Transverse colon (tissue), 4 donors: ENCODE measurements around the gene GRM1. TPM values are rescaled to one million over a fixed set of nuclear protein-coding genes. Genes with fewer than 3 reads are reported as not detected.

ENCODE experiments used
- DNase-seq: peaks from one replicate; pipeline ENCODE4 v3.0.0-alpha.2; 2019
- H3K27ac ChIP-seq, 4 donors: fragments of 200-600 bp; sonication (generic); 2 replicates each; pipeline ENCODE4 v1.5.1; 2016 to 2018; ENCODE audit warnings: inconsistent platforms in 4 of 4
- H3K27me3 ChIP-seq: fragments of 200-600 bp; sonication (generic); 2 replicates; pipeline ENCODE4 v1.5.1; 2017; ENCODE audit warnings: inconsistent platforms
- H3K36me3 ChIP-seq, 4 donors: fragments of 200-600 bp; sonication (generic); 2 replicates each; pipeline ENCODE4 v1.5.1; 2017 to 2019; ENCODE audit warnings: inconsistent platforms in 4 of 4
- H3K4me1 ChIP-seq, 4 donors: fragments of 200-600 bp; sonication (generic); 2 replicates each; pipeline ENCODE4 v1.5.1; 2017 to 2020; ENCODE audit warnings: inconsistent platforms in 4 of 4
- H3K4me3 ChIP-seq, 4 donors: fragments of 200-600 bp; sonication (generic); 1 replicate in 1 of 4; 2 replicates in 3 of 4; pipeline versions ENCODE4 v1.5.1 to v1.6.1; 2017 to 2019; ENCODE audit warnings: inconsistent platforms in 4 of 4
- H3K9me3 ChIP-seq, 2 donors: fragments of 200-600 bp; sonication (generic); 2 replicates each; pipeline ENCODE4 v1.5.1; 2017 to 2019; ENCODE audit warnings: inconsistent platforms in 2 of 2
- EP300 ChIP-seq: sonication (generic); formaldehyde crosslinking; IDR thresholded peaks from one replicate; pipeline ENCODE4 v1.6.1; 2017; ENCODE audit warnings: antibody characterized with exemption, low read depth
- POLR2A ChIP-seq: fragments of 450-650 bp; IDR thresholded peaks from one replicate; pipeline ENCODE4 v1.6.1; 2016; ENCODE audit warnings: antibody characterized with exemption, mild to moderate bottlenecking, moderate library complexity
- POLR2AphosphoS5 ChIP-seq, 3 donors: sonication (generic); formaldehyde crosslinking; IDR thresholded peaks; one replicate each; pipeline ENCODE4 v1.6.1; 2016; ENCODE audit warnings: antibody characterized with exemption in 3 of 3
- whole genome bisulfite sequencing, 2 donors: methylation state at CpG; one replicate each; pipeline ENCODE4 v1.1.5; 2018; ENCODE audit warnings: low coverage in 1 of 2; 5-methylcytosine and 5-hydroxymethylcytosine counted together
- in situ Hi-C, 4 donors: fragments of 200-750 bp; cut with MboI; loops; one replicate each; pipeline versions ENCODE4 v1.15.0 to v1.15.1; 2017; ENCODE audit warnings: low sequenced_read_pairs in 3 of 4, low pct_ligation_motif_present in 1 of 4, low pct_unique_long_range_greater_than_20kb in 1 of 4
- intact Hi-C: fragments of 100-400 bp; cut with DNase I; formaldehyde crosslinking; loops from one replicate; pipeline ENCODE4 v1.15.1; 2023; ENCODE audit warnings: low total_unique reads
- total RNA-seq, 4 donors: library from RNA; depleted of rRNA; stranded (reverse); fragments of >200 nt; gene quantifications; one replicate each; pipeline ENCODE4 v1.1.0, GENCODE V29; 2016
- TF ChIP-seq, protein P1 (sequence below), 5 experiments: fragments of 200-600 bp in 3 of 5; fragments of 450-650 bp in 2 of 5; sonication (generic) in 3 of 5; IDR thresholded peaks; 1 replicate in 2 of 5; 2 replicates in 3 of 5; pipeline ENCODE4 v1.5.1; 2016 to 2017; ENCODE audit warnings: antibody characterized with exemption in 5 of 5, inconsistent platforms in 3 of 5, mild to moderate bottlenecking in 2 of 5, moderate library complexity in 1 of 5

GRM1 gene
- total RNA-seq, 4 donors from 2014 or later: 0.16 TPM; not detected in 3

DNA sequence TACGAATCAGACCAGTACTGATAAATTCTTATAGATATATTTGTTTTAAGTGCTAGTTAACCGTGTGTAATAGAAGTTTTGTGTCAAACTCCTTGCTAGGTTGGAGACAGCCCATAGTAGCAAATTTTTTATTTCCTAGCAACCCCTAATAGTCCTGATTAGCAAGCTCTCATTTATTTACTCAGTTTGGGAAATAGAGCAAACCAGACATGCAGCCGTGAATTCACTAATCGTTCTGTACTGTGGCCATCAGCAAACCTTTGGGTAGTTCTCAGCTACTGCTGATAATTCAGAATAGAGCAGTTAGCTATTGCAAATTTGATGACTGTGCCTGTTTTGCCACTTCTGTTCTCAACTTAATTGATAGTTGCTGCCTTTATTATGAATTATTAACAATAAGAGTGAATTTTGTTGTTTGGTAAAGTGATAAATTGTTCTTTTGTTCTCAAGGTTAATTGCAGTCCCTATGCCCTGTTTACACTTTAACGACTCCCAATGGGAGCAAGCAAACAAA, 215.8 kb downstream of the GRM1 start:
- no peak overlapping the region for H3K4me3 ChIP-seq
- WGBS, 2 donors: 60 to 71% methylated on average over 3 to 5 of the region's 5 CpGs
- H3K36me3 ChIP-seq: no peaks in the 10 kb centered on the region
- in situ Hi-C loops (no loop called here), intact Hi-C loops (no loop called here)
- no peaks in the 10 kb centered on the region for H3K4me1 ChIP-seq
- TF ChIP-seq EP300 (no peak), POLR2A (no peak), POLR2AphosphoS5 (IDR thresholded peaks at IDR 0.05) (no peak)
- TF ChIP-seq, protein P1, sequence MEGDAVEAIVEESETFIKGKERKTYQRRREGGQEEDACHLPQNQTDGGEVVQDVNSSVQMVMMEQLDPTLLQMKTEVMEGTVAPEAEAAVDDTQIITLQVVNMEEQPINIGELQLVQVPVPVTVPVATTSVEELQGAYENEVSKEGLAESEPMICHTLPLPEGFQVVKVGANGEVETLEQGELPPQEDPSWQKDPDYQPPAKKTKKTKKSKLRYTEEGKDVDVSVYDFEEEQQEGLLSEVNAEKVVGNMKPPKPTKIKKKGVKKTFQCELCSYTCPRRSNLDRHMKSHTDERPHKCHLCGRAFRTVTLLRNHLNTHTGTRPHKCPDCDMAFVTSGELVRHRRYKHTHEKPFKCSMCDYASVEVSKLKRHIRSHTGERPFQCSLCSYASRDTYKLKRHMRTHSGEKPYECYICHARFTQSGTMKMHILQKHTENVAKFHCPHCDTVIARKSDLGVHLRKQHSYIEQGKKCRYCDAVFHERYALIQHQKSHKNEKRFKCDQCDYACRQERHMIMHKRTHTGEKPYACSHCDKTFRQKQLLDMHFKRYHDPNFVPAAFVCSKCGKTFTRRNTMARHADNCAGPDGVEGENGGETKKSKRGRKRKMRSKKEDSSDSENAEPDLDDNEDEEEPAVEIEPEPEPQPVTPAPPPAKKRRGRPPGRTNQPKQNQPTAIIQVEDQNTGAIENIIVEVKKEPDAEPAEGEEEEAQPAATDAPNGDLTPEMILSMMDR (IDR thresholded peaks at IDR 0.05): no peak
- H3K27ac ChIP-seq: no peak overlapping the region
- H3K27me3 ChIP-seq: no peaks in the 10 kb centered on the region
- no peak for DNase-seq
- H3K9me3 ChIP-seq: no peaks in the 10 kb centered on the region

DNA sequence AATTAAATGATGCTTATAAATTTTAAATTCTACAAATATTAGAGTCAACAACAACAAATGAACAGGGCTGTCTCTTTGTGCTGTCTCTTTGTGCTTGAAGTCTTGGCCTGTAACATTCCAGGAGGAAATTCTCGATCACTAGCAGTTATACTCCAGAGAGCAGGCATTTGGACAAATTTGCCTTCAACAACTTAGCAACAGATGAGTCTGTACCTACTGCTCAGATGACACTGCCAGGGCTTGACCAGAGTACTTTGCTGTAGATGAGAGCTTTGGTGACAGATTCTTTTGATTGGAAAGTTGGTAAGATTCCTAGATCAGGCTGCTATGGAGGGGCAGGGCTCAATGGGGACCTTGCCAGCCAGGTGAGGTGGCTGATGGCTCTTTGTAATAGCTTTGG, 217.2 kb downstream of the GRM1 start:
- H3K36me3 ChIP-seq: no peaks in the 10 kb centered on the region
- in situ Hi-C loops: no loop called here
- 52 to 80% methylated on average over 1 of the region's 1 CpG for WGBS, 2 donors

DNA sequence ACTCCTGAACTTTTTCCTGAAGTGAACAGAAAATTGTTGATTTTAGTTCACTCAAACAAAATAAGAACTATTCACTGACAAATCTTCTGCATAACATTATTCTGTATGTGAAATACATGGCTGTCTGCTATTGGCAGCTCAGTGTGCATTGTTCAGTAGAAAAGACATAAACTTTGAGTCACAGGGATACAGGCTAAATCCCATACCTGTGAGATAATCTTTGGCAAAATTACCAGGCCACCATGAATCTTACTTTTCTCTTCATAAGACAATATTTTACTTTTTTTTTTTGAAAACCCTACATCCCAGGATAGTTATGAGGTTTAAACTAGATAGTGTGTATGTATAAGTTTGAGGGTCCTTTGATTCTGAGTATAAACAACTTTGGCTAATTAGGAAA, 224.8 kb downstream of the GRM1 start:
- in situ Hi-C loops: no loop called here
- Histone ChIP-seq H3K4me1 (no peaks in the 10 kb centered on the region), H3K36me3 (no peaks in the 10 kb centered on the region), H3K9me3 (no peaks in the 10 kb centered on the region), H3K27me3 (no peaks in the 10 kb centered on the region), H3K27ac (no peak overlapping the region), H3K4me3 (no peak overlapping the region)
- no peak for DNase-seq
- TF ChIP-seq POLR2A (no peak), POLR2AphosphoS5 (IDR thresholded peaks at IDR 0.05) (no peak), EP300 (no peak)
- TF ChIP-seq, protein P1 (IDR thresholded peaks at IDR 0.05): no peak
- intact Hi-C loops: no loop called here

More for the DNA sequence above, 217.2 kb downstream of the GRM1 start:
- DNase-seq: no peak
- Histone ChIP-seq H3K27me3 (no peaks in the 10 kb centered on the region), H3K4me1 (no peaks in the 10 kb centered on the region), H3K4me3 (no peak overlapping the region), H3K27ac (no peak overlapping the region), H3K9me3 (no peaks in the 10 kb centered on the region)
- intact Hi-C loops: no loop called here
- TF ChIP-seq, protein P1 (IDR thresholded peaks at IDR 0.05): no peak
- TF ChIP-seq EP300: no peak
- TF ChIP-seq POLR2AphosphoS5 (IDR thresholded peaks at IDR 0.05): no peak
- no peak for TF ChIP-seq POLR2A

DNA sequence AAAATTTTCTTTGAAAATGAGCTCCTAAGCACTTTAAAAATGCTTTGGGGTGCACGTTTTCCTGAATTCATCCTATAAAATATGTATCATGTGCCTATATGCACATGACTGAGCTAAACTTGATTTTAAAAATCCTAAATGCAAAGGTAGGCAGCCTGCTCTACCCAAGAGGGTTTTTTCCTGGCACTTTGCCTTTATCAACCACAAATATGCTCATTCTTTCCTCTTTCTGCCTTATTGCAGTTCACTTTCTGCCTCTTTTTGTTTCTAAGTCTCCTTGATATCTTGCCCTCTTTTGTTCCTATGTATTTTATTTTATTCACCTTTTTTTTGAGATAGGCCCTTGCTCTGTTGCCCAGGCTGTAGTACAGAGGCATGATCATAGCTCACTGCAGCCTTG, 229.3 kb downstream of the GRM1 start:
- H3K36me3 ChIP-seq: no peaks in the 10 kb centered on the region
- no peak overlapping the region for H3K4me3 ChIP-seq
- no peak for DNase-seq
- in situ Hi-C loops (no loop called here), intact Hi-C loops (no loop called here)
- no peaks in the 10 kb centered on the region for H3K4me1 ChIP-seq
- H3K27ac ChIP-seq: no peak overlapping the region
- no peaks in the 10 kb centered on the region for H3K9me3 ChIP-seq
- no peaks in the 10 kb centered on the region for H3K27me3 ChIP-seq
- TF ChIP-seq POLR2AphosphoS5 (IDR thresholded peaks at IDR 0.05) (no peak), POLR2A (no peak), EP300 (no peak)
- TF ChIP-seq, protein P1 (IDR thresholded peaks at IDR 0.05): no peak
- 53 to 75% methylated on average over 1 of the region's 1 CpG for WGBS, 2 donors
